HG03066 (cell line): ENCODE data around the gene PTPRT.

ENCODE experiments used
- ATAC-seq: cut with Tn5 transposase; IDR thresholded peaks from one replicate; pipeline ENCODE4 v1.9.1; 2021; ENCODE audit warnings: low read depth; ENCODE audit not compliant: unreplicated experiment

The PTPRT gene

GRCh38 chr20:42183147-42183546, 1006.6 kb downstream of the PTPRT start:
- no peak for ATAC-seq

GRCh38 chr20:42181064-42181463, 1008.6 kb downstream of the PTPRT start:
- no peak for ATAC-seq

DNA sequence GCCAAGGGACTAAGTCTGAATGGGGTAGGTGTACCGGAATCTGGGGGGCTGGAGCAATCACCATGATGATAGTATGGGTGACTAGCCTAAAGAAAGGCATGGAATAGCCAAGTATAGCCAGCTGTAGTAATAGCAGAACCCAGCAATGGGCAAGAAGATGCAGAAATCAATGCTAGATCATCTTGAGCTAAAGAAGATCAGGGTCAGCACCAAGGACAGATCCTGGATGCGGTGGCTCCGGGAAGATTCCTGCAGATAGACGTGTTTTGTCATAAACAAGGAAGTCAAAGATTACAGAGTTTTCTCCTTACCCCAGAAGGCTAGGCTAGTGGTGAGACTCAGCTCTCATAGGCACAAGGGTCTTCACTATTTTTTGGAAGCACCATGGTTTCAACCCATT, 1009.9 kb downstream of the PTPRT start:
- no peak for ATAC-seq

GRCh38 chr20:42173440-42173839, 1016.3 kb downstream of the PTPRT start:
- ATAC-seq = no peak

DNA sequence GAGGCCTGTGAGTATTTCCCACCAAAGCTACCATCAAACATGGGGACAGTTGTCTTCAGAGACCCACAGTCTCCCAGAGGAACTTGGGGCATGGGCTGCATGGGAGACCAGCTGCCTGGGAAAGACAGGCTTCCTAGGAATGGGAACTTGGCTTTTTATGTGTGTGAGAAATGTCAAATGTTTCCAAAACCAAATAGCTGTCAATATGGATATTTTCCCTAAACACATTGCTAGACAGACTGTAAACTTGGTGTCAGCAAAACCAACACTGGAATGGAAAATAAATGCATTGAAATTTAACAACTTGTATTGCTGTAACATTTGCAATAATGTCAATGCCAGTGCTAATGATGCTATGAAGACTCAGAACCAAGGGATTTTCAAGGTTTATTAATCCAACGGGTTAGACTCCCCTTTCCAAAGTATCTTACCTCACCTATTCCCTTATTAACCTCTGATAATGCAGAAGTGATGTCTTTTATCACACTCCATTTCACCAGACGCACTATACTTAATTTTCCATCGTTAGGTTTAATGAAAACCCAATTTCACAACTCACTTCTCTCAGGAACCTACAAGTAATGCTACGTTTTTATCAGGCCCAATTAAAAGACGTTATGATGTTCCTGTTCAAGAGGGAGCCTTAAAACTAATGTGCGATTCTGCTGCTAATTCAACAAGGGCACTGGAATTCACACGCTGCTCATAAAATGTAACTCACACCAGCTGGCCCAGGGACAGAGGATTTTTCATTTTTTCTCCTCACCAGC, 1025.4 kb downstream of the PTPRT start:
- no peak for ATAC-seq

DNA sequence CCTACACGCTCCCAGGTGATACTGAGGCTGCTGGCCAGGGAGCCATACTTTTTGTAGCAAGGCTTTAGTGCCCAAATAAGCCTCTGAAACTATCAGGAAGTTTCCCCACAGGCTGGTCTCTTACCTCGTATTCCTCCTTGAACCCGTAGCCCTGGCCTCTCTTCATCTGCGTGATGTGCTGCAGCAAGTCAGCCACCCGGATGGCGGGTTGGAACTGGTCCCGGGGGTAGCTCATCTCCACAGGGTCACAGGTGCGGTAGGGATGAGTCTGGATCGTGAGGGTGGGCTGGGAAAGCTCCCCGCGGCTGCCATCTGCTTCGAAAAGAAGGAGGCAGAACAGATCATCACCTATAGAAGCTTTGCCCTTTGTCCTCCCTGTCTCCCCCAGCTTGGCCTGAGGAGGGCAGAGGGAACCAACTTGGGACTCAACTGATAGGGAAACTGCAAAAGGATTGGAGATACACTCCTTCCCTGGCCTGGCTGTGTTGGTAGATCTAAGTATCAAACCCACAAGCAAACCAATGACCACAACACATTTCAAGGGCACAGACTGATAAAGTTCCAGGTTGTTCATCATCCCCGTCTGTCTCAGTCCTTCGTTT, 1028.4 kb downstream of the PTPRT start:
- no peak for ATAC-seq

DNA sequence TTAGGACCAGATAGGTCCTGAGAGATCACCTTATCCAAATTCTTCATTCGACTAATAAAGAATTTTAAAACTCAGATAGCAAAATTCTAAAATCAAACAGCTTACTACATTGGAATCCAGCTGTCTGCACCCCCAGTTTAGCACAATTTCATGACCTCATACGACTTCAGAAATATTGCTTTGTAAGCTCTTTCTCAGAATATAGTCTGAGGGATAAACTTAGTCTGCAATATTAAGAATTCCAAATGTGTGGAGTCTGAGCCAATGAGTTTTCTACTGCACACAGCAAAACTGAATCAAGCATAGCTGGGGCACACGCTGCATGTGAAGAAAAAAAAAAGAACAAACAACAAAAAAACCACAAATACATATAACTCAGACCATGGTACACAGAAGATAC, 1029.9 kb downstream of the PTPRT start:
- ATAC-seq = no peak

GRCh38 chr20:42158272-42158671, 1031.4 kb downstream of the PTPRT start:
- no peak for ATAC-seq

DNA sequence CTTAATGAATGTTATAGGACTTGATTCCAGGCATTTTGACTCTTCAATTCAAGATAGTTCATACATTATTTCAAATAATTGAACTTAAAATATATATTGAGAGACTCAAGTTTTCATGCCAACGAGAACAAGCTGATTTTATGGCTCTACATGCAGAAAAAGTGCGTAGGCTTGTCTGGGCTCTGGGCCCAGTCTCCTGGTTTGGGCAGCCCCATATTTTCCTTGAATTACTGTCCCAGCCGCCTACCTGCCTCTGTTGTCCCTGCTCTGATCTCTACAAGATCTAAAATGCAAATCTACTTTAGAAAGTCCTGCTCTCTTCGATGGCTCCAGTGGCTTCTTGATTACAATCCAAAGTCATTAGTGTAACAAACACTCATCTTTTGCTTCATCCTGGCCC, 1034.1 kb downstream of the PTPRT start:
- ATAC-seq = no peak

DNA sequence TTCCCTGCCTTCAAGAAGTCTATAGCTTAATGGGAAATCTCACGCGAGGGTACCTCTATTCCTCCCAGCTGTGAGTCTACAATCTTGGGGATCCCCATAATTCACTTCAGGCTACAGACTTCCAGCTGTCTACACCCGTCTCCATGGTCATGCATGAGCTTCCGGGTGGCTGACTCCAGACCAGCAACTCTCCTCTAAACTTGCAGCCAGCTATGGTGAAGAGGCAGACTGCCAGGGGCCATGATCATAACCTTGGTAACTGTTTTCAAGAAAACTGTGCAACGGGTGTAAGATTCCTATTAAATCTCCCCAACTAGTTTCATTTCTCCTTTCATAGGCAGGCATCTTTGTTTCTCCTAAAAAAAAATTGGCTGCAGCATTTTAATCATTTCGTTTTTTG, 1037.1 kb downstream of the PTPRT start:
- ATAC-seq = no peak

DNA sequence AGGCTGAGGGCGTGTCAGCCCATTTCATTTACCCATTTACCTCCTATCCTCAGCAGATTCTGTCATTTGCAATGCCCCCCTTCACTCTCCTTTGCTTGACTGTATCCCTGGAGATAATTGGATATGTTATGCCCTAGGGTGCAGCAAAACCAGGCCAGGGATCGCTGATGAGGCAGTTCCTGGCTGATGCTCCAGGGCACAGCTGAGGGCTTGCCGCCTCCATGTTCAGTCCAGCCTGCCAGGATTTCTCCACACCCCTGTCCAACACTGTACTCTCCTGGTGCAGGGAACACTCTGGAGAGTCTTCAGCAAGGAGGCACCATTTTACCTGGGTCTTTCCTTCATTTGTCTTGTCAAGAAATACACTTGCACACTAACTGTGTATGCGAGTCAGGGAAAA, 1039.5 kb downstream of the PTPRT start:
- ATAC-seq = no peak

GRCh38 chr20:42138729-42139128, 1051.0 kb downstream of the PTPRT start:
- no peak for ATAC-seq

GRCh38 chr20:42134265-42135098, 1055.2 kb downstream of the PTPRT start:
- no peak for ATAC-seq

DNA sequence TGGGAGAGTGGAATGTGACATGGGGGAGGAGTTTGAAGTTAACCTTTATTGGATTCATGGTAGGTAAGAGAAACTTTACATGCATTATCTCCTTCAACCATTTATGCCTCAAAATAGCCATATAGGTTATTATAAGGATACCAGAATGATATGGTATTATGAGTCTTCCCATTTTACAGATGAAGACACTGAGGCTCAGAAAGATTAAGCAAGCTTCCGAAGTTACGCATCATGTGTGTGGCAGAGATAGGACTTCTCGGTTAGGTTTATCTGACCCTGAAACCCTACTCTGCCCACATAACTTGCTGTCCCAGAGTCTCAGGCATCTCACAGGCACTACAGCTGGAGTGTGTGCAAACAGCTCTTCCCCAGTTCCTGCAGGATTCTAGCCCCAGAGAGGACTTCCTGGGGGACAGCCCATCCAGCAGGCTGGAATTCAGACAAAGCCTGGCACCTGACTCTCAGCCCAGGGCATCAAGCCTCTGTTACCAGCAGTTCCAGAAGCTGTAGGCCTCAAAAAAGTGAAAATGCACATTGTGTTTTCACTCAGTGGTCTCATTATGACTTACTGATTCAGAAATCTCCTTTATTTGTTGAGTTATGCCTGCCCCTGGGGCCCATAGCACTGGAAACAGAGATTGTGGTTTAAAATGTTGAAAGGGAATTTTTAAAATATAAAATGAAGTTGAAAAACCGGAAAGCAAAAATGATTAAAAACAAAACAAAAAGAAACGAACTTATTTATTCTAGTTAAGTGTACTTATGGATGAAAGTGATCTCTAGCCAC, 1058.7 kb downstream of the PTPRT start:
- no peak for ATAC-seq

DNA sequence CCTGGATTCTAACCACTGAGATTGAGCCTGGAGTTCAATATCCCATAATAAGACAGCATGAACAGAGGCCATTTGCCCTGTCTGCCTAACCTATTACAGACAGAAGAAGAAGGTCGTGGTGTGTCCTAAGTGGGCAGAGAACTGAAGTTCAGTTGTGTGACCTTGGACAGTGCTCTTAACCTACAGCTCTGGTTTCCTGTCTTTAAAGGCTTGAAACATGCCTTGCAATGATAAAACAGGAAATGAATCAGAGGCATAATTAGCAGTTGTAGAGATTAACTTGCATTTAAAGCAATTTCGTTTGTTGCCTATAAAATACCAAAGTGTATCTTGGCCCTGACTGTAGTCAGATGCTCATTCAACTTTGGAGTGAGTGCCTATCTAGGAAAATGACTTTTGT, 1064.3 kb downstream of the PTPRT start:
- ATAC-seq = no peak

- ATAC-seq = no peak
Measured at GRCh38 chr20:42123981-42124473, 1065.7 kb downstream of the PTPRT start.

DNA sequence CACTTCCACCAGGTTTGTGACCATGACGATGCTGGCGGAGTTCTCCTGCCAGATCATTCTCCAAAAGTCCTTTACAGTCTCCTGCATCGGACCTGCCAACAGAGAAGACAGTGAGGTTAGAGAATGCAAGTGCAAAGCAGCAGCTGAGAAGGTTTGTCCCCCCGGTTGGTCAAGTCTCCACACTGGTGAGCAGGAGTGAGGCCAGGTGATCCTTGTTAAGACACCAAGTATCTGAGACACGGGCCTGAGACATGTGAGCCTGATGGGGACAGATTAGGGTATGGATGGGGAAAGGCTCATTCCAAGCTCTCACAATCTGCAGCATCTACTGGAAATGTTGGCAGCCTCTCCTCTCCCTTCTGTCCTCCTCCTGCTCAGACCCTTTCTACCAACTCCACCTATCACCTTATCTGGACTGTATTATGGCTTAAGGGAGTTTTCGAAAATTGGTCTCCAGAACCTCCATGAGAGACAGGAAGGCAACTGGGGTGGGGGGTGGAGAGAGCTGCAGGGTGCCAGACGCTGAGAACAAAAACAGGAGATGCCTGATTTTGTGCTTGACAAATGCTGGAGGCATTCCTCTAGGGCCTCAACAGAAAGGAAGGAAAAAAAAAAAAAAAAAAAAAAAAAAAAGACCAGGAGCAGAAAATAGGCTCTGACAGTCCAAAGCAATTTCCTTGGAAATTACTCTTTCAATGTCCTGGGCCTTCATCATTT, 1071.1 kb downstream of the PTPRT start:
- ATAC-seq = no peak

- no peak for ATAC-seq
Measured at GRCh38 chr20:42118001-42118400, 1071.7 kb downstream of the PTPRT start.

GRCh38 chr20:42113236-42113635, 1076.5 kb downstream of the PTPRT start:
- ATAC-seq = no peak

DNA sequence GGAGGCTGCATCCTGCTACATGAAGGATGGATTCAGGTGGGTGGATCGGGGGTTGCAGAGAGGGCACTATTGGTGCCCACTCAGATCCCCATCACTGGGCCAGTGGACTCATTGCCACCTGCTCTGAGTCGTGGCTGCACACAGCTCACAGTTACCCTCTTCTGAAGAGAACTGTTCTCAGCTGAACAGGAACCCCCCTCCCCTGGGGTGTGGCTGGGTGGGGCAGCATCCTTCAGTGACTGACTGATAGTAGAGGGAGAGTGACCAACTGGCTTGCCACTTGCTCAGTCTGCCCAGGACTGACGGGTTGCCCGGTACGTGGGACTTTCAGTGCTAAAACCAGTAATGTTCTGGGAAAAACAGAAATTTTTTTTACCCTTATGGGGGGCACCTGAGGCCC, 1077.5 kb downstream of the PTPRT start:
- no peak for ATAC-seq
